Measurements from ENCODE around the gene CDH4.
A peak's percentile ranks its signal among the peaks of the same experiment; 100 is the strongest.

CDH4 gene

GRCh38 chr20:61536671-61537070, 284.6 kb downstream of the CDH4 start:
- no peak for DNase-seq (ENCODE audit: low spot score)

GRCh38 chr20:61537239-61538182, 285.4 kb downstream of the CDH4 start:
- DNase-seq (ENCODE audit: low spot score), result no peak

- DNase-seq (ENCODE audit: low spot score), result no peak
These were observed 286.3 kb downstream of the CDH4 start for GRCh38 chr20:61538183-61538942.

- DNase-seq (ENCODE audit: low spot score), result no peak
These were observed 286.8 kb downstream of the CDH4 start for GRCh38 chr20:61538943-61539265.

- no peak for DNase-seq (ENCODE audit: low spot score)
These were observed 287.8 kb downstream of the CDH4 start for GRCh38 chr20:61539706-61540360.

- no peak for DNase-seq (ENCODE audit: low spot score)
These were observed 289.5 kb downstream of the CDH4 start for GRCh38 chr20:61541537-61541936.

- DNase-seq (ENCODE audit: low spot score), result no peak
These were observed 291.0 kb downstream of the CDH4 start for GRCh38 chr20:61543086-61543485.

GRCh38 chr20:61543931-61544745, 292.1 kb downstream of the CDH4 start:
- no peak for DNase-seq (ENCODE audit: low spot score)

- no peak for DNase-seq (ENCODE audit: low spot score)
These were observed 293.1 kb downstream of the CDH4 start for GRCh38 chr20:61544910-61545889.

- no peak for DNase-seq (ENCODE audit: low spot score)
These were observed 294.6 kb downstream of the CDH4 start for GRCh38 chr20:61546641-61547040.

GRCh38 chr20:61548069-61548468, 296.0 kb downstream of the CDH4 start:
- no peak for DNase-seq (ENCODE audit: low spot score)

GRCh38 chr20:61549865-61550264, 297.8 kb downstream of the CDH4 start:
- DNase-seq (ENCODE audit: low spot score), result no peak

GRCh38 chr20:61551401-61551800, 299.3 kb downstream of the CDH4 start:
- DNase-seq (ENCODE audit: low spot score), result no peak

- DNase-seq (ENCODE audit: low spot score), result no peak
These were observed 302.6 kb downstream of the CDH4 start for GRCh38 chr20:61554617-61555016.

- no peak for DNase-seq (ENCODE audit: low spot score)
These were observed 303.5 kb downstream of the CDH4 start for GRCh38 chr20:61555566-61555965.

- no peak for DNase-seq (ENCODE audit: low spot score)
These were observed 304.1 kb downstream of the CDH4 start for GRCh38 chr20:61556111-61556510.

GRCh38 chr20:61556673-61557072, 304.6 kb downstream of the CDH4 start:
- DNase-seq (ENCODE audit: low spot score), result no peak

GRCh38 chr20:61557621-61558020, 305.6 kb downstream of the CDH4 start:
- no peak for DNase-seq (ENCODE audit: low spot score)

- peak; percentile 33 for DNase-seq (ENCODE audit: low spot score)
These were observed 306.7 kb downstream of the CDH4 start for GRCh38 chr20:61558726-61559125.

- DNase-seq (ENCODE audit: low spot score), result no peak
These were observed 307.8 kb downstream of the CDH4 start for GRCh38 chr20:61559706-61560315.

Measured in iPS-NIHi11 (cell line).